ENCODE data around the gene CABLES2.

DNA sequence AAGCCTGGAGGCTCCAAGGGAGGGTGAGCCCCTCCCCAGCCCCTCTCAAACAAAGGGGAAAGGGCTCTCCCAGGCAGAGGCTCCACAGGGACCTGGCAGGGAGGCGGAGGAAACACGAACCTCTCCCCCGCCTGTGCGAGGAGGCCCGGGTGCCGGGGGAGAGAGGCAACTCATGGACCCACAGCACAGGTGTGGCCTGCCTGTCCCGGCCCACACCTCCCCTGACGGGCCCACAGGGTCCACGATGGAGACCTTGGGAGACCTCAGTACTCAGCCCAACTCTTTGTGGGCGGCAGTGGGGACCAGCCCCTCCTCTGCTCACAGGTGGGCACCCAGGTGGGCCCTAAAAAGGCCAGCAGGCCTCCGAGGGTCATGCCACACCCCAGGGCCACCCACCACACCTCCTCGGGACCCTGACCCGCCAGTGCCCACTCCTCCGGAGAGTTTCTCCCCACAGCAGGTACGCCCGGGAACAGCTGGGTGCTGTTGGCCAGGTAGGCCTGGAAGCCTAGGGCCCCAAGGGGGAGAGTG is 52.2 kb downstream of the CABLES2 start:
- TF ChIP-seq, protein P1, sequence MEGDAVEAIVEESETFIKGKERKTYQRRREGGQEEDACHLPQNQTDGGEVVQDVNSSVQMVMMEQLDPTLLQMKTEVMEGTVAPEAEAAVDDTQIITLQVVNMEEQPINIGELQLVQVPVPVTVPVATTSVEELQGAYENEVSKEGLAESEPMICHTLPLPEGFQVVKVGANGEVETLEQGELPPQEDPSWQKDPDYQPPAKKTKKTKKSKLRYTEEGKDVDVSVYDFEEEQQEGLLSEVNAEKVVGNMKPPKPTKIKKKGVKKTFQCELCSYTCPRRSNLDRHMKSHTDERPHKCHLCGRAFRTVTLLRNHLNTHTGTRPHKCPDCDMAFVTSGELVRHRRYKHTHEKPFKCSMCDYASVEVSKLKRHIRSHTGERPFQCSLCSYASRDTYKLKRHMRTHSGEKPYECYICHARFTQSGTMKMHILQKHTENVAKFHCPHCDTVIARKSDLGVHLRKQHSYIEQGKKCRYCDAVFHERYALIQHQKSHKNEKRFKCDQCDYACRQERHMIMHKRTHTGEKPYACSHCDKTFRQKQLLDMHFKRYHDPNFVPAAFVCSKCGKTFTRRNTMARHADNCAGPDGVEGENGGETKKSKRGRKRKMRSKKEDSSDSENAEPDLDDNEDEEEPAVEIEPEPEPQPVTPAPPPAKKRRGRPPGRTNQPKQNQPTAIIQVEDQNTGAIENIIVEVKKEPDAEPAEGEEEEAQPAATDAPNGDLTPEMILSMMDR (IDR thresholded peaks at IDR 0.05; ENCODE audit: low read depth, low read length) = no peak
- no peak for TF ChIP-seq EZH2phosphoT487 (IDR thresholded peaks at IDR 0.05; ENCODE audit: low read depth)
